Measurements from ENCODE around the gene ADRA1B.
"Not testable (repeated sequence)": the region's sequence is repeated elsewhere in the genome, so short reads cannot be mapped to it uniquely, and the experiment has no call there.

Gene ADRA1B

DNA sequence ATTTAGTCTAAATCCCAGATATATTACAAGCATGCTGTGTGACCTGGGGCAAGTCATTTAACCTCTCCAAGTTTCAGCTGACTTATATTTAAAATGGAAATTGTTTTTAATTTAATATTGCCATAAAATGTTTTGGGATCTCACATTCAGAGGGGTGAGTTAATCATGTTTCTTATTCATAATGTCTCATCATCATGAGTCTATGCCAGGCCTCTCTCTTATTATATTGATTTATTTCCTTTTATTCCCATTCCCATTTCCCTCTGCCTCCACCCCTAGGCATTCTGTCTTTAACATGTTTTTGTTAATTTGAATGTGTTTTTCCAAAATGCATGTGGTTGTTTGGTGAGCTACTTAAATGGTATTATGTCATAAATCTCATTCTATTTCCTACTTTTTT, 53.7 kb downstream of the ADRA1B start:
- no peak for DNase-seq (ENCODE audit: low spot score)

DNA sequence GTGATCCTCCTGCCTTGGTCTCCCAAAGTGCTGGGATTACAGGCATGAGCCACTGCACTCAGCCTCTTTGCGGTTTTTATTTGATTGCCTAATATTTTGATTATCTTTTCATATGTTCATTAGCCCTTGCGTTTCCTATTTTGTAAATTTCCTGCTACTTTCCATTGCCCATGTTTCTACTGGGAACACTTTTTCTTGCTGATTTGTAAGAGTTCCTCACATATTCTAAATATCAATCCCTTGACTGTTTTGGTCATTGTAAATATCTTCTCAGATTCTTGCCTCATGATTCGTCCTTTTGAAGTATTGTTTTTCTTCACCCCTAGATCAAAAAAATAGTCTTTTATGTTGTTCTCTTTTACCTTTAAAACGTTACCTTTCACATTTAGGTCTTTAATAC, 54.8 kb downstream of the ADRA1B start:
- DNase-seq (ENCODE audit: low spot score), result no peak

DNA sequence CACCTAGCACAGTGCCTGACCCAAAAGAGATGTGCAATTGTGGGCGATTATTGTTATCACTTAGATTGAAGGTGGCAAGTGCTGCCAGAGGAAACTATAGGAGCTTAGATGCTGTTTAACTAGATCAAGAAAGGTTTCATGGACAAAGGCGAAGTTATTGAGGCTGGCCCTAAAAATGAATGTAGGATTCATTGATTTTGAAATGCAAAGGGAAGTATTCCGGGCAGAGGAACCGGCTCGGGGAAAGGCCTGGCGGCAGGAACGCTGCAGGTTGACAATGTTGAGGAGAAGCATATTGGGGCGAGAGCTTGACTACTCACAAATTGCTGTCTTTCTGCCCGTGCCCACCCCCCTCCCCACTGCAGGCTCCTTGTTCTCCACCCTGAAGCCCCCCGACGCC, 55.2 kb downstream of the ADRA1B start:
- DNase-seq (ENCODE audit: low spot score), result no peak

DNA sequence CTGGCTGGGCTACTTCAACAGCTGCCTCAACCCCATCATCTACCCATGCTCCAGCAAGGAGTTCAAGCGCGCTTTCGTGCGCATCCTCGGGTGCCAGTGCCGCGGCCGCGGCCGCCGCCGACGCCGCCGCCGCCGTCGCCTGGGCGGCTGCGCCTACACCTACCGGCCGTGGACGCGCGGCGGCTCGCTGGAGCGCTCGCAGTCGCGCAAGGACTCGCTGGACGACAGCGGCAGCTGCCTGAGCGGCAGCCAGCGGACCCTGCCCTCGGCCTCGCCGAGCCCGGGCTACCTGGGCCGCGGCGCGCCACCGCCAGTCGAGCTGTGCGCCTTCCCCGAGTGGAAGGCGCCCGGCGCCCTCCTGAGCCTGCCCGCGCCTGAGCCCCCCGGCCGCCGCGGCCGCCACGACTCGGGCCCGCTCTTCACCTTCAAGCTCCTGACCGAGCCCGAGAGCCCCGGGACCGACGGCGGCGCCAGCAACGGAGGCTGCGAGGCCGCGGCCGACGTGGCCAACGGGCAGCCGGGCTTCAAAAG, 55.7 kb downstream of the ADRA1B start:
- DNase-seq (ENCODE audit: low spot score), result no peak

DNA sequence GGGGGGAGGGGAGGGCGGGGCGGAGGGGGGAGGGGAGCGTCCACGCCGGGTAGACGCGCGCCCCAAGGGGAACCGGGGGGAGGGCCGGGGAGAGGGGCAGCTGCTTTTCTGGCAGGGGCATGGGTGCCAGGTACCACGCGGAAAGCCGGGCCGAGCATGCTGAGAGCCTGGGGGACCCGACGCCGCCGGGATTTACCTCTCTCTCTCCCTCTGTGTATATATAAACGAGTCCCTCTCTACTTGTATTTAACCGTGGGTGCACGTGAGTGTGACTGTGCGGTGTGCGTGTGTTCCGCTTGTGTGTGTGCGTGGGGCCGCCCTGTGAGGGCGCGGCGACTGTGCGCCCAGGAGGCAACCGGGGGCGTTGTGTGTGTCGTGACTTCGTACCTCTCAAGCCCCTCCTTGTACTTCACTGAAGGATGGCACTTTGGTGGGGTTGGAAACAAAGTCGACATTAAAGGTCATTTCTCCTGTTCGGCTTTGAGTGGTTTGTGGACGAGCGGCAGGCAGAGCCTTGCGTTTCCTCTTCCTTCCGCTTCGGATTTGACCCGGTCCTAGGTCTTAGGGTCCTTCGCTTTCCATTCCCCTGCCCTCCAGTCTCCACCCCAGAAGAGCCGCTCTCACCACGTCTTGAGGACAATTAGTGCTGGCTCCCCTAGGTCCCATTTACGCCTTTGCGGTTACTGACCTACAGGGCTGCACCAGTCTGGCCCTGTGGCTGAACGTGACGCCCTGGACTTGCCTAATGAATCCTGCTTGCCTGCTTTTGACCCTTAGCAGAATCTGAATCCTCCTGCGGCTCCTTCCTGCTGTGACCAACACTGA, 56.5 kb downstream of the ADRA1B start:
- no peak for DNase-seq (ENCODE audit: low spot score)

DNA sequence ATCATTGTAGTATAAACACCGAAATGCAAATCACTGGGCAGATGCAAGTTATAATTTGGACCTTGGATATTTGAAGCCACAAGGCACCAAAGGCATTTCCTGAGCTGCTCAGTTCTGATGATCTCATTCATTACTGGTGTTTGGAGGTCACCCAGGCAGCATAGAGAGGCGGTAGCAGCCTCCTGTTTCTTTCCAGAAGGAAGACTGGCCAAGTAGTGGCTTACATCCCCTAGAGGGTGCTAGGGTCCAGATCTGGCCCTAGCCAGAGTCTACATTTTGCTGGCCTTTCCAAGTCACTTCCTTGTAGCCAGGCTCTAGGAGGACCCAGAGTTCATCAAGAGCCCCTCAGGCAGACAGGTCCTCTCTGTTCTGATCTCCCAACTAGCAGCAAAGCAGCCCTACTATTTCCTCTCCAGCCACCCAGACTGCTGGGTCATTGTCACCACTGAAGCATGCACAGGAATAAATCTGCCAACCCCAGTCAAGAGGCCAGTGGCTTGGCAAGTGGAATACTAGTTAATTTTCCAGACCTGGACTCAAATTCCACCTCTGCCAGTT, 59.3 kb downstream of the ADRA1B start:
- peak; percentile 68 for DNase-seq (ENCODE audit: low spot score)

DNA sequence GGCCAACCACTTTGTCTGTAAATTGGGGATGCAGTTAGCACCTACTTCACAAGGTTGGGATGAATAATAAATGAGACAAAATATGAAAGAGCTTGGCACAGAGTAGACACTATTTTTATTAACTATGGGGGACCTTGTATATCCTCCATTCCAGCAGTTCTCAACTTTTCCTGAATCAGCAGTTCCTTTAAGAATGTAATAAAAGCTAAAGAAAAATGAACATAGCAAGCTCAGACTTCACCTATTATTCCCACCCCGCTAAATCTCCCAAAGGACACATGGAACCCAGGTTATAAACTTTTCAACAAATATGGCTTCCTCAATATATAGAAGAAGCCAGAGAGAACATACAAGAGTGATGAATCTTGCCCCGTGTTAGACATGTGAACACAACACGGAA, 60.6 kb downstream of the ADRA1B start:
- DNase-seq (ENCODE audit: low spot score), result no peak

DNA sequence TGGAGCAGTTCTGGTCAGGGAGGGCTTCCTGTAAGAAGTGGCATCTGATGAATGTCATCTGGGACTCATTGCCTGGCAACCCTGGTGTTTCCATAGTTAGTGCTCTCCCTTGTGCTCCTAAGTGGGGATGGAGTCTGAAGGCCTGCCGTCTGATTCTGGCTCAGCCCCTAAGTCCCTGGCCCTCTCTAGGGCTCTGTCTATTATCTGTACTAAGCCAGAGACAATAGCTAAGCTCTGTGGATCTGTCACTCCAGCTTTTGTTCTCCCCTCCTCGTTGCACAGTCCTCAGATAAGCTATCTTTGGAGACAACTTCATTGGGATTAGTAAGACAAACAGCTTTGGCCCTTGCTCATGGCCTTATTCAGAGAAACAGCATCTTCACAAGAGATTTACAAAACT, 62.1 kb downstream of the ADRA1B start:
- no peak for DNase-seq (ENCODE audit: low spot score)

DNA sequence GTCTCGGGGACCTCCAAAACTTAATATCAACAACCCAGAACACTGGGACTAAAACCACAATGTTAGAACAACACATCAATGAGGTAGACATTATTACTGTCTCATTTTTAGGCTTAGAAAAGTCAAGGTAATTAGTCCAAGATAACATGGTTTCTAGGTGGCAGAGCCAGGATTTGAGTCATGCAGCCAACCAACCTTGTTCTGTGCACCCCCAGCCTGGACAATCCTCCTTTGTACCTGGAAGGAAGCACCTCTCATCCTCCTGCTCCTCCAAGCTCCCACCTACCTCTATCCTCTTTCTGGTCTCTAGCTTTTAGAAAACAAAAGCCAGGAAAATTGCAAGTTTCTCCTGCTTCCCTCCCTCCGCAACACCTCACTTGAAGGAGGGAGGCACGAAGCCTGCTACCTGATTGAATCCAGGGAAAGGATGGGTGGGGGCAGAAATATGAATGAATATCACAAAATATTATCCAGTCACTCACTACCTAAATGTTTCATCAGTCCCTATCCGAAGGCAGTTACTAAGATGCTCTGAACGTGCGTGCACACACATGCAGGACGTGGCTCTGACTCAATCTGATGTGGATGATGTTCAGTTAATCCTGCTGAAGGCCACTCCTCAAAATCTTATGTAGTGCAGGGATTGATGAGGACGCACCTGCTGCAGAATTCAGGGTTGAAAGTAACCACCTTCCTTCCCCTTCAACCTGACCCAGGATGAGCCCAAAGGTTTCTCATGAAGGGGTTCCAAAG, 66.3 kb downstream of the ADRA1B start:
- no peak for DNase-seq (ENCODE audit: low spot score)

DNA sequence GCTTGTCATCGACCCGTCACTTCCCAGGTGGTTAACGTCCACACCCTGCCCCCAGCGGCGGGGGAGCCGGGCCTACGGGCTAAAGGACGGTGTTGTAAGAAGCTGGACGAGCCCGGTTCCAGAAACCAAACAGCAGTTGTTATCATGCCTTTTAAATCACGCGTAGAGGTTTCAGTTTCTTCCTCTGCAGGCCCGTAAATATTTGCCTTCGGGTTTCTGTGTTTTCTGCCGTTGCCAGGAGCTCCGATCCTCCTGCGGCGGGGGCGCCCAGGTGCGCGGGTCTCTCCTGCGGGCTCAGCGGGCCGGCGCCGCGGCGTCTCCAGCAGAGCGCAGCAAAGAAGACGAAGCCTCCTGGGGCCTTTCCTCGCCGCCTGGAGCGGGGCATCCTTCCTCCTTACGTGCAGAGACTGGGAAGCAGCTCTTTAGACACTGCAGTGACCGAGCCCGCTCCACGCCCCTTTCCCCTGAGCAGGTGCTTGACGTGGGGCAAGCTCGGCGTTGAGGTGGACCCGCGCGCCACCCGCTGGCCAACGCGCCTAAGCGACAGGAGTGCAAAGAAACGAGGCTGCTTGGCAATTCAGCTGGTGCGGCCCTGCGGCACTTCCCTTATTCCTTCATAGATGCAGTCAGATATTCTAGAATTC, 70.9 kb downstream of the ADRA1B start:
- DNase-seq (ENCODE audit: low spot score), result peak; percentile 31

DNA sequence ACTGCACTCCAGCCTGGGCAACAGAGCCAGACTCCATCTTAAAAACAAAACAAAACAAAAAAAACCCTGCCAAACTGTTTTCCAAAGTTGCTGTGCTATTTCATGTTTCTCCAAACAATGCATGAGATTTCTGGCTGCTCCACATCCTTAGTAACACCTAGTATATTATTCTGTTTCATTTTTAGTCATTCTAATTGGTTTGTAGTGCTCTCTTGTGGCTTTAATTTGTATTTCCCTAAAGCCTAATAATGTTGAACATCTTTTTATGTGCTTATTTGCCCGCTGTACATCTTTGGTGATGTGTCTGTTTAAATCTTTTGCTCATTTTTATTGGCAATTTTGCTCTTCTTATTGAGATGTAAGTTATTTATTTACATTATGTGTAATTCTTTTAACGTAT, 74.2 kb downstream of the ADRA1B start:
- no peak for DNase-seq (ENCODE audit: low spot score)

DNA sequence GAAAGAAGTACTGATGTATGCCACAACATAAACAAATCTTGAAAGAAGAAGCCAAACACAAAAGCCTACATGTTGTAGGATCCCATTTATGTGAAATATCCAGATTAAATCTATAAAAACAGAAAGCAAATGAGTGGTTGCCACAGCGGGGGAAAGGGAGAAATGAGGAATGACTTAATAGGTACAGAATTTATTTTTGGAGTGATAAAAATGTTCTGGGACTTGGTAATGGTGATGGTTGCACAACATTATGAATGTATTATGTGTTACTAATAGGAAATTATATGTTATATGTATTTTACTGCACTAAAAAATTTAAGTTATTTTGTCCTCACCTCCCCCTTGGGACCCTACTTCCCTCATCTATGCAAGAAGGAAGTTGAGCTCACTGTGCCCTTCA, 76.3 kb downstream of the ADRA1B start:
- no peak for DNase-seq (ENCODE audit: low spot score)

DNA sequence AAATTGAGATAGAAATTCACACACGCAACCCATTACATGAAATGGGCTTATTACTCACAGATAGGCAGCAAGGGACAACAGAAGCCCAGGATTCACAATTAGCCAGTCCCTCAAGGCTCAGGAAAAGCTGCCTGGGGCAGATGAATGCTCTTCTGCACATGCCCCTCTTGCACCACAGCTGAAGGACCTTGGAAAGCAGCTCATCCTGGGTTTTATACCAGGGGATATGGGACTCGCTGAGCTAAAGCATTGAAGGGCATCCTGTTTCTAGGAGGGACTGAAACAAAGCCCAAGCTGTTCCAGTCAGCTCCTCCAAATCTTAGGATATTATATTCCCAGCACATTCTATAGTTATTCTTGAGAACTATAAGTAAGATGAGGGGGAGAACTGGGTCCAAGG, 76.9 kb downstream of the ADRA1B start:
- no peak for DNase-seq (ENCODE audit: low spot score)

DNA sequence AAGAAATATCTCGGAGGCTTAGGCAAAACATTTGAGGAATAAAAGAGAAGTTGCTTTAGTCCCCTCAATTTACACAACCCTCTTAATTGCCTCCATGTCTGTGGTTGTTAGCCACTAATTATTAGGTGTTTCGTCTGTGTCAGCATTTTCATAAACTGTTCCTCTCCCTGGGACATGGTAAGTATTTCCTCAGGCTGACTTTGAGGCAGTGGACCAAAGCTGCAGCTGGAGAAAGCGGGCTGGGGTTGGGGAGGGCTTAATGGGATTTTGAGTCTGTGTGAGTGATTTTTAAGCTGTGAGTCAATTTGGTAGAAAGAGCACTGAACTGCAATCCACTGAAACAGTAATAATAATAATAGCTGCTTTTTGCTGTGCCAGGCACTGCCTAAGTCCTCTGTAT, 79.6 kb downstream of the ADRA1B start:
- DNase-seq (ENCODE audit: low spot score), result no peak

DNA sequence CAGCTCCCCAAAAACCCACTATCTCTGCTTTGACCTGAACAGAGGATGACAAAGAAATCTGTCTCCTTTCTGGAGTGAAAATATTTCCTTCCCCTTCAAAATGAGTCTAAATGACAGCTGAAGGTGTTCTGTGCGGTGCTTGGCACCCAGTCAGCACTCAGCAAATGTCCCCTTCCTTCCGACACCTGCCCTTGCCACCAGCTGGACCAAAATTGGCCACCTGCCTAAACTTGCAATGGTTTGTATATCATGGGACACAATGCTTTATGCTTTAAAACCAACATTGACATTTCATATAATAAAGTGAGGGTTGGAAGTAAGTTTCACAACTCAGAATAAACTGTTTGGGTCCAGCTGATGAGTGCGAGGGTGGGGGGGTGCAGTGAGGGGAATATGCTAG, 85.2 kb downstream of the ADRA1B start:
- DNase-seq (ENCODE audit: low spot score), result no peak

DNA sequence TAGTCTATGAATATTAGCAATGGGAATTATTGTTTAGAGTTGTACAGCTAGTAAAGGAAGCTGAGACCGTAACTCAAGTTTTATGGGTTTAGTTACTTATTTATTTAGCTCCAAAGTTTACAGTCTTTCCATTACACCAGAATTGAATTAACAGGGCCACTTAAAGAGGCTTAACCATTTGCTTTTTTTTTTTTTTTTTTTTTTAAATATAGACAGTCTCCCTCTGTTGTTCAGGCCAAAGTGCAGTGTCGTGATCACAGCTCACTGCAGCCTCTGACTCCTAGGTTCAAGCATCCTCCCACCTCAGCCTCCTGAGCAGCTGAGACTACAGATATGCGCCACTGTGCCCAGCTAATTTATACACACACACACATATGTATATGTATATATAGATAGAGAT, 91.2 kb downstream of the ADRA1B start:
- no peak for DNase-seq (ENCODE audit: low spot score)

DNA sequence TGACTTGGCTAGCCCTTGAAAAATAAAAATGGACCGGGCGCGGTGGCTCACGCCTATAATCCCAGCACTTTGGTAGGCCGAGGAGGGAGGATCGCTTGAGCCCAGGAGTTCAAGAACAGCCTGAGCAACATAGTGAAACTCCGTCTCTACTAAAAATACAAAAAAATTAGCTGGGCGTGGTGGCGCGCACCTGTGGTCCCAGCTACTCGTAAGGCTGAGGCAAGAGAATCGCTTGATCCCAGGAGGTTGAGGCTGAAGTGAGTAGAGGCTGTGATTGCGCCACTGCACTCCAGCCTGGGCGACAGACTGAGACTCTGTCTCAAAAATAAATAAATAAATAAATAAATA, 92.2 kb downstream of the ADRA1B start:
- not testable (repeated sequence) for DNase-seq (ENCODE audit: low spot score)

DNA sequence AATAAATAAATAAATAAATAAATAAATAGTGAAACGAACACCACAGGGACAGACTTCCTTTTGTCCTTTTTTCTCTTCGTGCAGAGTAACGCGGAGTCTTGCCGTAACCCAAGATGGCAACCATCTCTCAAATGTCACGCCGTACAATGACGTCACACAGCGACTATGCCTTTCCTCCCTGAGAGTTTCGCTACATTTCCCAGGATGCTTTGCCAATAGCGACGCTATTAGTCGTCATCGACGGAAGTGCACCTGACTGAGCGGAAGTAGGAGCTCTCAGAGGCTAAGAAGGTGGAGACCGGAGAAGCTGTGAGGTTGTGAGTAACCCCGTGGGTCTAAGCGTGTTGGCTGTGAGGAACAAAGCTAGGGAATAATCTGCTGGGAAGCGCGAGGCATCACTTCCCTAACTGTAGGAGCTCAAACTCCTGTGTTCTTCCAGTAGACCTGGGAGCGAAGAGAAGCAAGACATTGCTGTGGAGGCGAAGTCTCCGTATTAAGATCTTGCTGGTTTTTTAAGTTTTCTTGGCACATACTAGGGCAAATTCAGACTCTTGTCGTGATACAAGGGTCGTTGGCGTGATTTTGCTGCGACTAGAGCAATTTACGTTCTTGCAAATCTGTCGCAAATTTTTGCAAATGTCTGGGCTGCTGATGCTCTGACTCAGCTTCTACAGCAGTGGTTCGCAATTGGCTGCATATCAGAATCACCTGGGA, 92.8 kb downstream of the ADRA1B start, which contains the start of gene TTC1:
Gene TTC1 (plus strand): TSS at position 263 of the 714 bp plus-strand sequence. CDS start 1,390 bp downstream, outside the sequence.
- peak; percentile 98 for DNase-seq (ENCODE audit: low spot score)

DNA sequence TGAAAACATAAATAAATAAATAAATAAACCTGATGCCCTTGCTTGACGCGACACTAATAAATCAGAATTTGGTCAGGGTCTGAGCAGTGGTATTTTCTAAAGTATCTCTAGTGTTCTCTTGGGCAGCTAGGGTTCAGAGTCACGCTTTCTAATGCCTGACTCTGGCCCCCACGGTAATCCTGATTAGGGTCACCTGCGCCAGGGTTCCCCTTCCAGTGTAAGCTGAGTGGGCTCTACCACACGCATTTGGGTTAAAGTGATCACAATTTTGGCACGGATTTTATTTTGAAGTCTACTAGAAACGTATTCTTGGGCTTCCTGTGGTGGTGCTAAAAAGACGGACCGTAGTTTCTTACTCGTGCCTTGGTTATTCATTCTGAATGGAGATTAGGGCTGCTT, 93.3 kb downstream of the ADRA1B start:
- DNase-seq (ENCODE audit: low spot score), result no peak

DNA sequence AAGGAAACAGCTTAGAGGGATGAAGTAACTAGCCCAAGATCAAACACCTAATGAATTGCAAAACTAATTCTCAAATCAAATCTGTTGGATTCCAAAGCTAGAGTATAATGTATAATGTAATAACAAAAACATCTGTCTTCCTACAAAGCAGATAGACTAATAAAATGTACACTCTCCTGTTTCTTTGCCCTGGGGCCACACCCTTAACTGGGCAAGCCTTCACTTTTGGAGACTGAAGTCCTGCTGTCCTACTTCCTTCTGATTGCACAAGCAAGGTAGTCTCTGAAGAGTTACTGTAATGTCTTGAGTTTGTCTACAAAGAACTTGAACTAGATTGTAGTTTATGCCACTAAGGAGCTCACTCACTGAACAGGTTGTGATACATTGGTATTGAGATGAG, 95.2 kb downstream of the ADRA1B start:
- no peak for DNase-seq (ENCODE audit: low spot score)

DNA sequence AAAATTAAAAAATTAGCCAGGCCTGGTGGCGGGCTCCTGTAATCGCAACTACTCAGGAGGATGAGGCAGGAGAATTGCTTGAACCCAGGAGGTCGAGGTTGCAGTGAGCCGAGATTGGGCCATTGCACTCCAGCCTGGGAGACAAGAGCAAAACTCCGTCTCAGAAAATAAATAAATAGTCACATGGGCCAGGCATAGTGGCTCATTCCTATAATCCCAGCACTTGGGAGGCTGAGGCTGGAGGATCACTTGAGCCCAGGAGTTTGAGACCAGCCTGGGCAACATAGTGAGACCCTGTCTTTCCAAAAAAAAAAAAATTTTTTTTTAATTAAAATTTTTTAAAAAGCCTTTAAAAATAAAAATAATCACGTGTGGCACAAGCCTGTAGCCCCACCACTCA, 97.9 kb downstream of the ADRA1B start:
- DNase-seq (ENCODE audit: low spot score), result not testable (repeated sequence)

Data from kidney capillary endothelial cell (primary cell).